ENCODE results near the gene ALCAM. TPM values are rescaled to one million over a fixed set of nuclear protein-coding genes. Genes with fewer than 3 reads are reported as not detected.

The ALCAM gene
- total RNA-seq, 2 experiments from 2014 or later: 47.7 to 51.3 TPM

- Histone ChIP-seq H3K9me2 (ENCODE audit: insufficient read depth, low read length) (no peaks in the 10 kb centered on the region), H3K36me3 (ENCODE audit: insufficient read depth, low read length) (peaks cover 10% of the 10 kb centered on the region; the same call in 1 of the 2 replicates), H3K79me2 (ENCODE audit: insufficient read depth, low read depth, low read length) (no peaks in the 10 kb centered on the region), H3K27ac (ENCODE audit: low read depth, low read length, poor library complexity, severe bottlenecking) (no peak overlapping the region), H3K4me2 (ENCODE audit: low read length) (no peak overlapping the region), H3K4me1 (ENCODE audit: insufficient read depth, low read length, poor library complexity, severe bottlenecking) (no peaks in the 10 kb centered on the region), H3K4me3 (ENCODE audit: low read depth, low read length, poor library complexity, severe bottlenecking) (no peak overlapping the region), H3K9me3 (ENCODE audit: low read length) (no peaks in the 10 kb centered on the region), H4K20me1 (ENCODE audit: insufficient read depth, low read length) (no peaks in the 10 kb centered on the region), H2AFZ (ENCODE audit: low read length) (no peak overlapping the region)
- TF ChIP-seq EZH2phosphoT487 (IDR thresholded peaks at IDR 0.05; ENCODE audit: borderline replicate concordance, low read depth, low read length): no peak
- no peak for TF ChIP-seq CTCF (conservative IDR thresholded peaks at IDR 0.05; ENCODE audit: low read length)
- CTCF ChIA-PET (ENCODE audit: unreplicated experiment): interaction anchor here (0.7 kb wide), 1 partner anchor 44 kb away, joined by 3 read pairs; no protein-coding TSS in a partner anchor
- intact Hi-C loops (cut with micrococcal nuclease; ENCODE audit: unreplicated experiment): no loop called here
- POLR2A ChIA-PET: interaction anchor here (0.5 to 1.5 kb wide), 9 partner anchors 9 to 1333 kb away, joined by 3 to 5 read pairs (median 4); no protein-coding TSS in a partner anchor
- BruUV-seq (replicated peaks): no TSS peak
- DNase-seq (ENCODE audit: low spot score): no peak
Observed at GRCh38 chr3:105526360-105527111, 159.8 kb downstream of the ALCAM start.

- intact Hi-C loops (cut with micrococcal nuclease; ENCODE audit: unreplicated experiment): no loop called here
- Histone ChIP-seq H3K79me2 (ENCODE audit: insufficient read depth, low read depth, low read length) (no peaks in the 10 kb centered on the region), H3K9me3 (ENCODE audit: low read length) (no peaks in the 10 kb centered on the region), H3K27ac (ENCODE audit: low read depth, low read length, poor library complexity, severe bottlenecking) (no peak overlapping the region), H3K4me2 (ENCODE audit: low read length) (no peak overlapping the region), H3K4me1 (ENCODE audit: insufficient read depth, low read length, poor library complexity, severe bottlenecking) (no peaks in the 10 kb centered on the region), H4K20me1 (ENCODE audit: insufficient read depth, low read length) (no peaks in the 10 kb centered on the region), H3K4me3 (ENCODE audit: low read depth, low read length, poor library complexity, severe bottlenecking) (no peak overlapping the region), H3K9me2 (ENCODE audit: insufficient read depth, low read length) (no peaks in the 10 kb centered on the region), H3K36me3 (ENCODE audit: insufficient read depth, low read length) (peaks cover 10% of the 10 kb centered on the region; the same call in 1 of the 2 replicates), H2AFZ (ENCODE audit: low read length) (no peak overlapping the region)
- POLR2A ChIA-PET: interaction anchor here (0.5 to 1.7 kb wide), 6 partner anchors 10 to 159 kb away, joined by 3 to 5 read pairs (median 4); no protein-coding TSS in a partner anchor
- TF ChIP-seq EZH2phosphoT487 (IDR thresholded peaks at IDR 0.05; ENCODE audit: borderline replicate concordance, low read depth, low read length): no peak
- no peak for TF ChIP-seq CTCF (conservative IDR thresholded peaks at IDR 0.05; ENCODE audit: low read length)
- no peak for DNase-seq (ENCODE audit: low spot score)
- CTCF ChIA-PET (ENCODE audit: unreplicated experiment): interaction anchor here (0.9 kb wide), 1 partner anchor 23 kb away, joined by 3 read pairs; no protein-coding TSS in a partner anchor
- no TSS peak for BruUV-seq (replicated peaks)
Observed at GRCh38 chr3:105527535-105527934, 160.8 kb downstream of the ALCAM start.

- no peak for DNase-seq (ENCODE audit: low spot score)
- no TSS peak for BruUV-seq (replicated peaks)
Observed at GRCh38 chr3:105527949-105528348, 161.2 kb downstream of the ALCAM start.

More at GRCh38 chr3:105527949-105528348, 161.2 kb downstream of the ALCAM start:
- no peaks in the 10 kb centered on the region for H3K4me1 ChIP-seq (ENCODE audit: insufficient read depth, low read length, poor library complexity, severe bottlenecking)
- intact Hi-C loops (cut with micrococcal nuclease; ENCODE audit: unreplicated experiment): no loop called here
- ChIA-PET POLR2A (interaction anchor here (0.5 to 1.7 kb wide), 5 partner anchors 9 to 159 kb away, joined by 3 to 5 read pairs (median 3); no protein-coding TSS in a partner anchor), CTCF (ENCODE audit: unreplicated experiment) (interaction anchor here (0.9 kb wide), 1 partner anchor 23 kb away, joined by 3 read pairs; no protein-coding TSS in a partner anchor)
- no peak overlapping the region for H3K4me3 ChIP-seq (ENCODE audit: low read depth, low read length, poor library complexity, severe bottlenecking)
- no peak for TF ChIP-seq CTCF (conservative IDR thresholded peaks at IDR 0.05; ENCODE audit: low read length)
- TF ChIP-seq EZH2phosphoT487 (IDR thresholded peaks at IDR 0.05; ENCODE audit: borderline replicate concordance, low read depth, low read length): no peak
- no peaks in the 10 kb centered on the region for H4K20me1 ChIP-seq (ENCODE audit: insufficient read depth, low read length)
- H3K36me3 ChIP-seq (ENCODE audit: insufficient read depth, low read length): peaks cover 13% of the 10 kb centered on the region; the same call in 1 of the 2 replicates
- no peak overlapping the region for H2AFZ ChIP-seq (ENCODE audit: low read length)
- no peaks in the 10 kb centered on the region for H3K9me3 ChIP-seq (ENCODE audit: low read length)
- no peaks in the 10 kb centered on the region for H3K9me2 ChIP-seq (ENCODE audit: insufficient read depth, low read length)
- H3K27ac ChIP-seq (ENCODE audit: low read depth, low read length, poor library complexity, severe bottlenecking): no peak overlapping the region
- no peak overlapping the region for H3K4me2 ChIP-seq (ENCODE audit: low read length)
- H3K79me2 ChIP-seq (ENCODE audit: insufficient read depth, low read depth, low read length): no peaks in the 10 kb centered on the region

Data from OCI-LY7 (cell line).